Karpas-422 (cell line): ENCODE measurements around the gene RIN2. TPM values are rescaled to one million over a fixed set of nuclear protein-coding genes. Genes with fewer than 3 reads are reported as not detected.

ENCODE experiments used
- DNase-seq: peaks from one replicate; pipeline ENCODE4 v3.0.0-alpha.2; 2015
- H2AFZ ChIP-seq: fragments of 200-600 bp; sonication (generic); 2 replicates; pipeline ENCODE4 v1.6.1; 2014; ENCODE audit warnings: antibody characterized with exemption, low read length, mixed read lengths
- H3K27ac ChIP-seq: fragments of 200-600 bp; sonication (generic); 2 replicates; pipeline ENCODE4 v1.5.1; 2014; ENCODE audit warnings: mild to moderate bottlenecking, low read length, moderate library complexity
- H3K27me3 ChIP-seq: fragments of 200-600 bp; sonication (generic); 2 replicates; pipeline ENCODE4 v1.6.1; 2014; ENCODE audit warnings: low read length, mixed read lengths
- H3K36me3 ChIP-seq: fragments of 200-600 bp; sonication (generic); 2 replicates; pipeline ENCODE4 v1.6.1; 2014; ENCODE audit warnings: low read length, mixed read lengths; ENCODE audit not compliant: insufficient read depth
- H3K4me1 ChIP-seq: fragments of 200-600 bp; sonication (generic); 2 replicates; pipeline ENCODE4 v1.6.1; 2014; ENCODE audit warnings: mild to moderate bottlenecking, low read length, mixed read lengths
- H3K4me2 ChIP-seq: fragments of 200-600 bp; sonication (generic); 2 replicates; pipeline ENCODE4 v1.6.1; 2014; ENCODE audit warnings: low read length, low read depth, mild to moderate bottlenecking; ENCODE audit not compliant: poor library complexity, severe bottlenecking
- H3K4me3 ChIP-seq: fragments of 200-600 bp; sonication (generic); 2 replicates; pipeline ENCODE4 v1.5.1; 2014; ENCODE audit warnings: mild to moderate bottlenecking, antibody characterized with exemption, low read length, mixed read lengths
- H3K79me2 ChIP-seq: fragments of 200-600 bp; sonication (generic); 2 replicates; pipeline ENCODE4 v1.6.1; 2014; ENCODE audit warnings: mild to moderate bottlenecking, low read length, mixed read lengths
- H3K9ac ChIP-seq: fragments of 200-600 bp; sonication (generic); 2 replicates; pipeline ENCODE4 v1.6.0; 2014; ENCODE audit warnings: low read length
- H3K9me2 ChIP-seq: fragments of 200-600 bp; sonication (generic), shearing (Covaris generic); replicated peaks from 2 replicates; pipeline ENCODE4 v1.6.0; 2014; ENCODE audit warnings: mild to moderate bottlenecking, low read length, moderate library complexity; ENCODE audit not compliant: insufficient read depth
- H3K9me3 ChIP-seq: fragments of 300-700, 200-600 bp; sonication (generic); 2 replicates; pipeline ENCODE4 v1.6.1; 2014; ENCODE audit warnings: low read length, mixed read lengths
- H4K20me1 ChIP-seq: fragments of 200-600 bp; sonication (generic); 2 replicates; pipeline ENCODE4 v1.6.1; 2014; ENCODE audit warnings: mild to moderate bottlenecking, antibody characterized with exemption, low read length, low read depth; ENCODE audit not compliant: insufficient read depth
- total RNA-seq: library from RNA; depleted of rRNA; stranded (reverse); fragments of >200 nt; shearing (Covaris generic); gene quantifications from 2 replicates; pipeline ENCODE4 v1.2.3, GENCODE V29; 2014; ENCODE audit warnings: low replicate concordance; rRNA removed

Gene RIN2, protein sequence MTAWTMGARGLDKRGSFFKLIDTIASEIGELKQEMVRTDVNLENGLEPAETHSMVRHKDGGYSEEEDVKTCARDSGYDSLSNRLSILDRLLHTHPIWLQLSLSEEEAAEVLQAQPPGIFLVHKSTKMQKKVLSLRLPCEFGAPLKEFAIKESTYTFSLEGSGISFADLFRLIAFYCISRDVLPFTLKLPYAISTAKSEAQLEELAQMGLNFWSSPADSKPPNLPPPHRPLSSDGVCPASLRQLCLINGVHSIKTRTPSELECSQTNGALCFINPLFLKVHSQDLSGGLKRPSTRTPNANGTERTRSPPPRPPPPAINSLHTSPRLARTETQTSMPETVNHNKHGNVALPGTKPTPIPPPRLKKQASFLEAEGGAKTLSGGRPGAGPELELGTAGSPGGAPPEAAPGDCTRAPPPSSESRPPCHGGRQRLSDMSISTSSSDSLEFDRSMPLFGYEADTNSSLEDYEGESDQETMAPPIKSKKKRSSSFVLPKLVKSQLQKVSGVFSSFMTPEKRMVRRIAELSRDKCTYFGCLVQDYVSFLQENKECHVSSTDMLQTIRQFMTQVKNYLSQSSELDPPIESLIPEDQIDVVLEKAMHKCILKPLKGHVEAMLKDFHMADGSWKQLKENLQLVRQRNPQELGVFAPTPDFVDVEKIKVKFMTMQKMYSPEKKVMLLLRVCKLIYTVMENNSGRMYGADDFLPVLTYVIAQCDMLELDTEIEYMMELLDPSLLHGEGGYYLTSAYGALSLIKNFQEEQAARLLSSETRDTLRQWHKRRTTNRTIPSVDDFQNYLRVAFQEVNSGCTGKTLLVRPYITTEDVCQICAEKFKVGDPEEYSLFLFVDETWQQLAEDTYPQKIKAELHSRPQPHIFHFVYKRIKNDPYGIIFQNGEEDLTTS
- total RNA-seq = 1.7 and 3.3 TPM in 2 replicates

GRCh38 chr20:19758133-19758500, at the start of gene RIN2:
Gene RIN2 (plus strand): TSS chr20:19758258. CDS start chr20:19889602, 131,344 bp downstream.
- H3K4me2 ChIP-seq = peak within 1 kb of the TSS; percentile 2
- no peaks in the 10 kb centered on the region for H3K9me2 ChIP-seq
- H3K4me3 ChIP-seq = no peak within 1 kb of the TSS
- H3K36me3 ChIP-seq = no peaks in the 10 kb centered on the region
- no peak within 1 kb of the TSS for H3K27ac ChIP-seq
- no peak within 1 kb of the TSS for H2AFZ ChIP-seq
- no peaks in the 10 kb centered on the region for H3K9me3 ChIP-seq
- no peaks in the 10 kb centered on the region for H3K27me3 ChIP-seq
- H3K4me1 ChIP-seq = peaks cover 39% of the 10 kb centered on the region
- H3K9ac ChIP-seq = no peak within 1 kb of the TSS
- no peaks in the 10 kb centered on the region for H3K79me2 ChIP-seq
- no peak for DNase-seq
- no peaks in the 10 kb centered on the region for H4K20me1 ChIP-seq

DNA sequence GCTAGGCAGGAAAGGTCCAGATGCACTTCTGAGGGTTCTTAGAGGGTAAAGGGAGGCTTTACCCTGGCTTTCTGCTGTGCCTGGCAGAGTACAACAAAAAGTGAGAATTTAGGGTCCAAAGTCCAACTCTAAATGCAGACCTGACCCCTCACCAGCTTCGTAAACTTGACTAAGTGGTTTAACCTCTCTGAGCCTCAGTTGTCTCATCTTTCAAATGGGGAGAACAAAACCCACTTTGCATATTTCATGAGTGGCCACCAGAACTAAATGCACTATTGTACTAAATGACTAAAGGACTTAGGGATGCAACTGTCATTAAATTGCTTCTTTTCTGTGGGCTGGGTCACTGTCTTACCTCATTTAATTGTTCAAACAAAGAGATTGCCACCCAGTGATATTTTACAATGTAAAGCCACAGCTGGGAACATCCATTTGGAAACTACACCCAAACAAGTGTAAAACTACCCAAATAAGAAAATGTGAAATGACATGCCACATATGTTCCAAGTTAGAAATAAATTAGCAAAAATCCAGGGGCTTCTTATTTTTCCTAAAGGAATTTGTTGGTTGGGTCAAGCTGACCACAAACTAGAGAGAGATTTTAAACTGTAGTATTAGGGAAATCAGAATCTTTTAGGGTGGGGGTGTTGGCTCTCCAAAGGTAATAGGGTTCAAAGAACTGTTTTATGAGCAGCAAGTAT, 48.3 kb upstream of the RIN2 start:
- Histone ChIP-seq H2AFZ (no peak overlapping the region), H3K4me2 (no peak overlapping the region), H3K79me2 (no peaks in the 10 kb centered on the region), H3K4me3 (no peak overlapping the region), H4K20me1 (no peaks in the 10 kb centered on the region), H3K9me3 (no peaks in the 10 kb centered on the region), H3K9me2 (no peaks in the 10 kb centered on the region), H3K36me3 (no peaks in the 10 kb centered on the region), H3K27ac (no peak overlapping the region), H3K27me3 (no peaks in the 10 kb centered on the region), H3K4me1 (peaks cover 46% of the 10 kb centered on the region), H3K9ac (no peak overlapping the region)
- DNase-seq = no peak

DNA sequence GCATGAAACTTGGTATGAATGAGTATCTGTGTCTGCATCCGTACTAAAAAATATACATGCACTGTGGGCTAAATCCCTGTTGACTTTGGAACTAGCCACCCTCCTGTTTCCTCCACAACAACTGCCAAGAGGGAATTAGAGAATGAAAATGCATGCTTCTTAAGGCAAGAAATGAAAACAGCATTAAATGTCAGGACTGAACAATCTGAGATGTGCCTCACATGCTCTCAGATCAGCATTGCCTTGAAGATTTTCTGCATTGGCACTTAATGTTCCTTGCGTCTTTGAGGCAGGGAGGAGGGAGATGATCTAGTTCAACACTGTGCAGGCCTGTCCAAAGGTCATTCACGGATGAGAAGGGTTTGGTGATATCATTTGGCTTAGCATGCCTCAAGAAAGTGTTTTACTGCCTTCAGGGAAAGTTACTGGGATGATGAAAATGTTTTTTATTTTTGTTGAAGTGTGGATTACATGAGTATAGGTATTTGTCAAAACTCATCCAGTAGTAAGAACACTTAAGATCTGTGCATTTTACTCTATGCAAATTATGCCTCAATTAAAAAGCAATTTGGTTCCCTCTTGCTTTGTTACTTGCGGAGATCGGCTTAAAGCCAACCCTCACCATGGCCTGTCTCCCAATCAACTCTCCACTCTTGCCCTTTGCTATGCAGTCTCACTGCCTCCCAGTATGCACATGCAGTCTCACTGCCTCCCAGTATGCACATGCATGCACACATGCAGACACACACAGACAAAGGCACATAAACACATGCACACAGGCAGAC, 47.5 kb upstream of the RIN2 start:
- H3K4me1 ChIP-seq = peaks cover 38% of the 10 kb centered on the region
- no peaks in the 10 kb centered on the region for H3K36me3 ChIP-seq
- H2AFZ ChIP-seq = no peak overlapping the region
- H3K79me2 ChIP-seq = no peaks in the 10 kb centered on the region
- H3K9me2 ChIP-seq = no peaks in the 10 kb centered on the region
- peak overlapping the region; percentile 32 for H3K4me2 ChIP-seq
- no peak overlapping the region for H3K27ac ChIP-seq
- no peaks in the 10 kb centered on the region for H3K9me3 ChIP-seq
- H3K27me3 ChIP-seq = no peaks in the 10 kb centered on the region
- H4K20me1 ChIP-seq = no peaks in the 10 kb centered on the region
- H3K9ac ChIP-seq = no peak overlapping the region
- peak; percentile 50 for DNase-seq
- H3K4me3 ChIP-seq = no peak overlapping the region

DNA sequence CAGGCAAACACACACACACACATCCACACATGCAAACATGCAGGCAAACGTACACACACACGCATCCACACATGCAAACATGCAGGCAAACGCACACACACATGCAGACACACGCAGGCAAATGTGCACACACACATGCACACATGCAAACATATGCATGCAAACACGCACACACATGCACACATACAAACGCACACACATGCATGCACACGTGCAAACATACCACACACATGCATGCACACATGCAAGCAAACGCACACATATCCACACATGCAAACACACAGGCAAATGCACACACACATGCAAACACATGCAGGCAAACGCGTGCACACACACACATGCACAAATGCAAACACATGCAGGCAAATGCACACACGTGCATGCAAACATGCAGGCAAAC, 46.9 kb upstream of the RIN2 start:
- Histone ChIP-seq H3K4me1 (peaks cover 32% of the 10 kb centered on the region), H3K27me3 (no peaks in the 10 kb centered on the region), H3K4me3 (no peak overlapping the region), H3K9me3 (no peaks in the 10 kb centered on the region), H3K36me3 (no peaks in the 10 kb centered on the region), H3K79me2 (no peaks in the 10 kb centered on the region), H2AFZ (no peak overlapping the region), H3K27ac (no peak overlapping the region), H4K20me1 (no peaks in the 10 kb centered on the region), H3K4me2 (no peak overlapping the region), H3K9me2 (no peaks in the 10 kb centered on the region), H3K9ac (no peak overlapping the region)
- no peak for DNase-seq

GRCh38 chr20:19712721-19713260, 45.3 kb upstream of the RIN2 start:
- Histone ChIP-seq H2AFZ (no peak overlapping the region), H3K4me1 (peaks cover 20% of the 10 kb centered on the region), H4K20me1 (no peaks in the 10 kb centered on the region), H3K27ac (no peak overlapping the region), H3K36me3 (no peaks in the 10 kb centered on the region; the same call in 1 of the 2 replicates), H3K4me3 (no peak overlapping the region), H3K9me2 (no peaks in the 10 kb centered on the region), H3K27me3 (no peaks in the 10 kb centered on the region), H3K9ac (no peak overlapping the region), H3K79me2 (no peaks in the 10 kb centered on the region), H3K9me3 (no peaks in the 10 kb centered on the region), H3K4me2 (no peak overlapping the region)
- no peak for DNase-seq

DNA sequence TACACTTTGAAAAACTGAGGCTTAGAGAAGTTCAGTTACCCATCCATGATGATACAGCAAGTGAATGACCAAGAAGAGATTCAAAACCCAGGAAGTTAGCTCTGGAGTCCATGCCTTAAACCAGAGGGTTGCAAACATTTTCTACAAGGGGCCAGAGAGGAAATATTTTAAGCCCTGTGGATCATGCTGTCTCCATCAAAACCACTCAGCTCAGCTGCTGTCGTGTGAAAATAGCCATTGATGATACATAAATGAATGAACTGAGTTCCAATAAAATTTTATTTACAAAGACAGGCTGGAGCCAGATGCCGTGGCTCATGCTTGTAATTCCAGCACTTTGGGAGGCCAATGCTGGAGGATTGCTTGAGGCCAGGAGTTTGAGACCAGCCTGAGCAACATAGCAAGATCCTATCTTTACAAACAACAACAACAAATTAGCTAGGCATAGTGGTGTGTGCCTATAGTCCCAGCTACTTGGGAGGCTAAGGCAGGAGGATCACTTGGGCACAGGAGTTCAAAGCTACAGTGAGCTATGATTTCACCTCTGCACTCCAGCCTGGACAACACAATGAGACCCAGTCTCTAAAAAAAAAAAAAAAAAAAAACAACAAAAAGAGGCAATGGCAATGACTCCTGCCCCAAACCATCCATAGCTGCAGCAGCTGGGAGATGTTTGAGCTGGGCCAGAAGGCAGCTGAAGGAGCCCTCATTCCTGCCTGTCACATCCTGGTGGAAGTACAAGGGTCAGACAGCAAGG, 44.1 kb upstream of the RIN2 start:
- no peak overlapping the region for H3K27ac ChIP-seq
- H3K27me3 ChIP-seq = no peaks in the 10 kb centered on the region
- no peak for DNase-seq
- no peaks in the 10 kb centered on the region for H3K9me3 ChIP-seq
- H4K20me1 ChIP-seq = no peaks in the 10 kb centered on the region
- no peak overlapping the region for H2AFZ ChIP-seq
- H3K4me1 ChIP-seq = peaks cover 20% of the 10 kb centered on the region
- H3K9ac ChIP-seq = no peak overlapping the region
- no peaks in the 10 kb centered on the region; the same call in 1 of the 2 replicates for H3K36me3 ChIP-seq
- no peak overlapping the region for H3K4me3 ChIP-seq
- H3K79me2 ChIP-seq = no peaks in the 10 kb centered on the region
- no peaks in the 10 kb centered on the region for H3K9me2 ChIP-seq
- no peak overlapping the region for H3K4me2 ChIP-seq

GRCh38 chr20:19714579-19714840, 43.5 kb upstream of the RIN2 start:
- Histone ChIP-seq H3K27ac (no peak overlapping the region), H3K27me3 (no peaks in the 10 kb centered on the region), H4K20me1 (no peaks in the 10 kb centered on the region), H3K36me3 (no peaks in the 10 kb centered on the region; the same call in 1 of the 2 replicates), H3K4me2 (no peak overlapping the region), H2AFZ (no peak overlapping the region), H3K9ac (no peak overlapping the region), H3K9me2 (no peaks in the 10 kb centered on the region), H3K79me2 (no peaks in the 10 kb centered on the region), H3K4me1 (peaks cover 19% of the 10 kb centered on the region), H3K9me3 (no peaks in the 10 kb centered on the region), H3K4me3 (no peak overlapping the region)
- no peak for DNase-seq
